Stimulated activated CD8-positive, alpha-beta memory T cell treated with anti-CD3 and anti-CD28 coated beads, Interleukin-4, amount 100 ng/mL, for 24 hours (primary cell): ENCODE results near the gene EML4.
"Not testable (repeated sequence)": the region's sequence is repeated elsewhere in the genome, so short reads cannot be mapped to it uniquely, and the experiment has no call there.

Experiments
- DNase-seq: peaks from one replicate; pipeline ENCODE4 v3.0.0-alpha.2; 2020; ENCODE audit warnings: low read depth

Gene EML4

GRCh38 chr2:42169100-42169873, at the start of gene EML4:
TSS of gene EML4 (plus strand) at chr2:42169353. CDS start at chr2:42169612, 259 bp downstream.
- peak; percentile 84 for DNase-seq

GRCh38 chr2:42123426-42123825, 45.7 kb upstream of the EML4 start:
- no peak for DNase-seq

GRCh38 chr2:42124011-42124785, 45.0 kb upstream of the EML4 start:
- no peak for DNase-seq

GRCh38 chr2:42125841-42126594, 43.1 kb upstream of the EML4 start:
- no peak for DNase-seq

- DNase-seq = not testable (repeated sequence)
Observed at GRCh38 chr2:42126873-42127272, 42.3 kb upstream of the EML4 start.

- DNase-seq = no peak
Observed at GRCh38 chr2:42127425-42128424, 41.4 kb upstream of the EML4 start.

- no peak for DNase-seq
Observed at GRCh38 chr2:42128721-42129486, 40.2 kb upstream of the EML4 start.

GRCh38 chr2:42129487-42129852, 39.7 kb upstream of the EML4 start:
- no peak for DNase-seq

GRCh38 chr2:42129947-42130346, 39.2 kb upstream of the EML4 start:
- DNase-seq = no peak

GRCh38 chr2:42130858-42131257, 38.3 kb upstream of the EML4 start:
- DNase-seq = not testable (repeated sequence)

- DNase-seq = no peak
Observed at GRCh38 chr2:42132191-42132965, 36.8 kb upstream of the EML4 start.

- DNase-seq = peak; percentile 79
Observed at GRCh38 chr2:42132966-42133641, 36.0 kb upstream of the EML4 start.

GRCh38 chr2:42133771-42134195, 35.4 kb upstream of the EML4 start:
- DNase-seq = no peak

GRCh38 chr2:42134401-42134932, 34.7 kb upstream of the EML4 start:
- not testable (repeated sequence) for DNase-seq

GRCh38 chr2:42135381-42136312, 33.5 kb upstream of the EML4 start:
- no peak for DNase-seq

- no peak for DNase-seq
Observed at GRCh38 chr2:42136782-42137124, 32.4 kb upstream of the EML4 start.

- DNase-seq = no peak
Observed at GRCh38 chr2:42137125-42137841, 31.9 kb upstream of the EML4 start.
